NB4 (cell line): ENCODE measurements around the gene PITX1.

Experiments used
- DNase-seq: peaks from one replicate; pipeline ENCODE4 v3.0.0; 2010; ENCODE audit warnings: low read depth
- H3K4me3 ChIP-seq: one replicate; pipeline ENCODE4 v1.5.1; 2011; ENCODE audit warnings: mild to moderate bottlenecking, low read depth, low read length, moderate library complexity
- CTCF ChIP-seq: IDR thresholded peaks from one replicate; pipeline ENCODE4 v1.5.1; 2012; ENCODE audit warnings: low read depth, low read length
- MAX ChIP-seq: IDR thresholded peaks from 2 replicates; pipeline ENCODE4 v1.6.1; 2011; ENCODE audit warnings: low read depth, low read length
- MYC ChIP-seq: IDR thresholded peaks from 2 replicates; pipeline ENCODE4 v1.6.1; 2011; ENCODE audit warnings: low read depth, low read length
- POLR2A ChIP-seq: IDR thresholded peaks from 2 replicates; pipeline ENCODE4 v1.6.1; 2011; ENCODE audit warnings: mild to moderate bottlenecking; ENCODE audit not compliant: insufficient read length; ENCODE audit errors: extremely low read depth

Gene PITX1

GRCh38 chr5:135030956-135031812 lies 2.8 kb downstream of the PITX1 start:
- H3K4me3 ChIP-seq: no peak overlapping the region
- no peak for TF ChIP-seq MAX
- no peak for TF ChIP-seq CTCF
- no peak for TF ChIP-seq POLR2A
- TF ChIP-seq MYC: no peak
- no peak for DNase-seq

GRCh38 chr5:135030123-135030955 lies 3.7 kb downstream of the PITX1 start:
- H3K4me3 ChIP-seq: no peak overlapping the region
- no peak for TF ChIP-seq MYC
- TF ChIP-seq POLR2A: no peak
- no peak for TF ChIP-seq MAX
- TF ChIP-seq CTCF: no peak
- DNase-seq: no peak

GRCh38 chr5:135029477-135030122 lies 4.4 kb downstream of the PITX1 start:
- H3K4me3 ChIP-seq: no peak overlapping the region
- TF ChIP-seq CTCF (no peak), MYC (no peak), POLR2A (no peak), MAX (no peak)
- no peak for DNase-seq

- H3K4me3 ChIP-seq: no peak overlapping the region
- no peak for TF ChIP-seq MYC
- no peak for TF ChIP-seq MAX
- no peak for TF ChIP-seq CTCF
- no peak for TF ChIP-seq POLR2A
Observed at GRCh38 chr5:135028791-135029476, 5.1 kb downstream of the PITX1 start.

More at GRCh38 chr5:135028791-135029476, 5.1 kb downstream of the PITX1 start:
- DNase-seq: no peak
